ENCODE measurements around the gene SCD5. TPM values are rescaled to one million over a fixed set of nuclear protein-coding genes. Genes with fewer than 3 reads are reported as not detected.

Gene SCD5
- total RNA-seq, 1 donor from 2014 or later: 61.7 TPM

GRCh38 chr4:82639971-82640370, 158.6 kb downstream of the SCD5 start:
- DNase-seq (ENCODE audit: low read depth) (no peak), FAIRE-seq (no peak)
- TF ChIP-seq CTCF (IDR thresholded peaks at IDR 0.05; ENCODE audit: insufficient read depth, low read depth, low read length) (no peak), EZH2 (IDR thresholded peaks at IDR 0.05; ENCODE audit: insufficient read depth, low read length) (no peak)
- Mint-ChIP-seq H3K27me3 (ENCODE audit: low read depth, unreplicated experiment) (no peaks in the 10 kb centered on the region), H3K27ac (ENCODE audit: unreplicated experiment) (peak overlapping the region; percentile 14), H3K9me3 (ENCODE audit: unreplicated experiment) (no peaks in the 10 kb centered on the region), H3K4me3 (ENCODE audit: unreplicated experiment) (no peak overlapping the region), H3K4me1 (ENCODE audit: low read depth, unreplicated experiment) (peaks cover 9% of the 10 kb centered on the region), H3K36me3 (ENCODE audit: low read depth, unreplicated experiment) (peaks cover 19% of the 10 kb centered on the region)
- Histone ChIP-seq H2AFZ (ENCODE audit: low read depth, low read length) (no peak overlapping the region), H3K79me2 (ENCODE audit: insufficient read depth, low read length) (no peaks in the 10 kb centered on the region), H3K4me2 (ENCODE audit: low read length) (no peak overlapping the region), H3K4me3 (ENCODE audit: insufficient read depth, low read depth, low read length) (no peak overlapping the region), H3K27me3 (ENCODE audit: insufficient read depth, low read length) (no peaks in the 10 kb centered on the region), H3K9me3 (ENCODE audit: insufficient read depth, low read depth, low read length) (no peaks in the 10 kb centered on the region), H3K9ac (ENCODE audit: low read length) (no peak overlapping the region), H3K36me3 (ENCODE audit: insufficient read depth, low read length) (no peaks in the 10 kb centered on the region), H3K4me1 (ENCODE audit: insufficient read depth, low read length) (no peaks in the 10 kb centered on the region), H3K27ac (ENCODE audit: low read depth, low read length) (no peak overlapping the region), H4K20me1 (ENCODE audit: insufficient read depth, low read length) (peaks cover 3% of the 10 kb centered on the region)

- peaks cover 2% of the 10 kb centered on the region for H3K9me3 Mint-ChIP-seq (ENCODE audit: unreplicated experiment)
- no peaks in the 10 kb centered on the region for H3K27me3 Mint-ChIP-seq (ENCODE audit: low read depth, unreplicated experiment)
- H2AFZ ChIP-seq (ENCODE audit: low read depth, low read length): no peak overlapping the region
- DNase-seq (ENCODE audit: low read depth): no peak
- no peaks in the 10 kb centered on the region for H3K79me2 ChIP-seq (ENCODE audit: insufficient read depth, low read length)
- no peaks in the 10 kb centered on the region for H4K20me1 ChIP-seq (ENCODE audit: insufficient read depth, low read length)
- H3K27ac Mint-ChIP-seq (ENCODE audit: unreplicated experiment): no peak overlapping the region
- no peaks in the 10 kb centered on the region for H3K27me3 ChIP-seq (ENCODE audit: insufficient read depth, low read length)
- no peak overlapping the region for H3K27ac ChIP-seq (ENCODE audit: low read depth, low read length)
- no peaks in the 10 kb centered on the region for H3K4me1 ChIP-seq (ENCODE audit: insufficient read depth, low read length)
- H3K4me3 Mint-ChIP-seq (ENCODE audit: unreplicated experiment): no peak overlapping the region
- H3K4me3 ChIP-seq (ENCODE audit: insufficient read depth, low read depth, low read length): no peak overlapping the region
- H3K4me1 Mint-ChIP-seq (ENCODE audit: low read depth, unreplicated experiment): peaks cover 2% of the 10 kb centered on the region
- H3K36me3 Mint-ChIP-seq (ENCODE audit: low read depth, unreplicated experiment): peaks cover 14% of the 10 kb centered on the region
- no peak overlapping the region for H3K4me2 ChIP-seq (ENCODE audit: low read length)
- TF ChIP-seq EZH2 (IDR thresholded peaks at IDR 0.05; ENCODE audit: insufficient read depth, low read length) (no peak), CTCF (IDR thresholded peaks at IDR 0.05; ENCODE audit: insufficient read depth, low read depth, low read length) (no peak)
- H3K9ac ChIP-seq (ENCODE audit: low read length): no peak overlapping the region
- no peaks in the 10 kb centered on the region for H3K9me3 ChIP-seq (ENCODE audit: insufficient read depth, low read depth, low read length)
- H3K36me3 ChIP-seq (ENCODE audit: insufficient read depth, low read length): no peaks in the 10 kb centered on the region
- no peak for FAIRE-seq
Measured at GRCh38 chr4:82638479-82638878, 160.1 kb downstream of the SCD5 start.

GRCh38 chr4:82630079-82630478, 168.5 kb downstream of the SCD5 start:
- Histone ChIP-seq H3K27ac (ENCODE audit: low read depth, low read length) (no peak overlapping the region), H3K79me2 (ENCODE audit: insufficient read depth, low read length) (no peaks in the 10 kb centered on the region), H3K9me3 (ENCODE audit: insufficient read depth, low read depth, low read length) (no peaks in the 10 kb centered on the region), H3K36me3 (ENCODE audit: insufficient read depth, low read length) (no peaks in the 10 kb centered on the region), H3K9ac (ENCODE audit: low read length) (no peak overlapping the region), H3K4me2 (ENCODE audit: low read length) (no peak overlapping the region), H4K20me1 (ENCODE audit: insufficient read depth, low read length) (no peaks in the 10 kb centered on the region), H3K27me3 (ENCODE audit: insufficient read depth, low read length) (no peaks in the 10 kb centered on the region), H2AFZ (ENCODE audit: low read depth, low read length) (no peak overlapping the region), H3K4me3 (ENCODE audit: insufficient read depth, low read depth, low read length) (no peak overlapping the region), H3K4me1 (ENCODE audit: insufficient read depth, low read length) (no peaks in the 10 kb centered on the region)
- H3K36me3 Mint-ChIP-seq (ENCODE audit: low read depth, unreplicated experiment): peaks cover 12% of the 10 kb centered on the region
- TF ChIP-seq CTCF (IDR thresholded peaks at IDR 0.05; ENCODE audit: insufficient read depth, low read depth, low read length): no peak
- TF ChIP-seq EZH2 (IDR thresholded peaks at IDR 0.05; ENCODE audit: insufficient read depth, low read length): no peak
- H3K27ac Mint-ChIP-seq (ENCODE audit: unreplicated experiment): no peak overlapping the region
- peaks cover 2% of the 10 kb centered on the region for H3K9me3 Mint-ChIP-seq (ENCODE audit: unreplicated experiment)
- DNase-seq (ENCODE audit: low read depth) (no peak), FAIRE-seq (no peak)
- H3K4me3 Mint-ChIP-seq (ENCODE audit: unreplicated experiment): no peak overlapping the region
- peaks cover 11% of the 10 kb centered on the region for H3K4me1 Mint-ChIP-seq (ENCODE audit: low read depth, unreplicated experiment)
- no peaks in the 10 kb centered on the region for H3K27me3 Mint-ChIP-seq (ENCODE audit: low read depth, unreplicated experiment)

All from astrocyte (in vitro differentiated cells and primary cell).